HEK293 (cell line): ENCODE results near the gene POM121L12.

Source experiments
- CTCF ChIA-PET: fragments of 350-600 bp; formaldehyde crosslinking; extraction: SDS; loops from one replicate; lab custom pipeline; 2021; ENCODE audit warnings: antibody characterized with exemption; lab: Yijun Ruan, JAX
- POLR2A ChIA-PET: fragments of 300-600 bp; formaldehyde crosslinking; extraction: SDS; loops from one replicate; lab custom pipeline; 2020; ENCODE audit warnings: antibody characterized with exemption, inconsistent platforms; lab: Yijun Ruan, JAX
- H3K27ac ChIP-seq: fragments of 200-500 bp; sonication (Bioruptor generic); 2 replicates; pipeline ENCODE4 v1.5.1; 2014; ENCODE audit warnings: low read depth, low read length, control low read depth, inconsistent platforms; ENCODE audit errors: extremely low read depth
- H3K36me3 ChIP-seq, 2 experiments: fragments of 200-500 bp in 1 of 2; sonication (Bioruptor generic) in 1 of 2; 1 replicate in 1 of 2; 2 replicates in 1 of 2; pipeline ENCODE4 v1.5.1; 2014 to 2017; ENCODE audit warnings: inconsistent platforms in 2 of 2, low read length in 2 of 2; ENCODE audit not compliant: control insufficient read depth in 2 of 2, insufficient read depth in 1 of 2
- H3K4me1 ChIP-seq: fragments of 200-500 bp; sonication (Bioruptor generic); 2 replicates; pipeline ENCODE4 v1.5.1; 2014; ENCODE audit warnings: mild to moderate bottlenecking, low read length, inconsistent platforms; ENCODE audit not compliant: control insufficient read depth, insufficient read depth
- H3K4me3 ChIP-seq: 2 replicates; pipeline ENCODE4 v1.5.1; 2011; ENCODE audit warnings: low read depth, mild to moderate bottlenecking, control low read depth, low read length, moderate library complexity
- H3K9me3 ChIP-seq: fragments of 200-500 bp; sonication (Bioruptor generic); 2 replicates; pipeline ENCODE4 v1.5.1; 2014; ENCODE audit warnings: low read depth, low read length, inconsistent platforms; ENCODE audit not compliant: control insufficient read depth, insufficient read depth
- GLIS2 ChIP-seq: fragments of 450-650 bp; formaldehyde crosslinking; IDR thresholded peaks from 2 replicates; pipeline ENCODE4 v1.5.1; 2016; ENCODE audit warnings: missing biosample characterization, missing genetic modification characterization
- SETDB1 ChIP-seq: IDR thresholded peaks from one replicate; pipeline ENCODE4 v1.6.1; 2017; ENCODE audit warnings: mild to moderate bottlenecking, low read length, moderate library complexity, mixed read lengths; ENCODE audit not compliant: insufficient read length
- SP3 ChIP-seq: fragments of 450-650 bp; formaldehyde crosslinking; IDR thresholded peaks from 2 replicates; pipeline ENCODE4 v1.5.1; 2016; ENCODE audit warnings: missing biosample characterization, missing genetic modification characterization
- WT1 ChIP-seq: fragments of 450-650 bp; formaldehyde crosslinking; IDR thresholded peaks from 2 replicates; pipeline ENCODE4 v1.5.1; 2016; ENCODE audit warnings: missing biosample characterization, missing genetic modification characterization
- ZNF175 ChIP-seq: fragments of 450-650 bp; formaldehyde crosslinking; IDR thresholded peaks from 2 replicates; pipeline ENCODE4 v1.5.1; 2016; ENCODE audit warnings: missing biosample characterization, missing genetic modification characterization
- ZNF184 ChIP-seq: fragments of 450-650 bp; IDR thresholded peaks from 2 replicates; pipeline ENCODE4 v1.5.1; 2018; ENCODE audit warnings: missing biosample characterization, mild to moderate bottlenecking, missing genetic modification characterization
- ZNF211 ChIP-seq: fragments of 450-650 bp; formaldehyde crosslinking; IDR thresholded peaks from 2 replicates; pipeline ENCODE4 v1.5.1; 2016; ENCODE audit warnings: low read depth, missing biosample characterization, missing genetic modification characterization
- ZNF221 ChIP-seq: fragments of 450-650 bp; formaldehyde crosslinking; IDR thresholded peaks from 2 replicates; pipeline ENCODE4 v1.5.1; 2017; ENCODE audit warnings: missing biosample characterization, missing genetic modification characterization, borderline replicate concordance
- ZNF366 ChIP-seq: fragments of 450-650 bp; formaldehyde crosslinking; conservative IDR thresholded peaks from 2 replicates; pipeline ENCODE4 v1.5.1; 2016; ENCODE audit warnings: missing biosample characterization, missing genetic modification characterization
- ZNF530 ChIP-seq: fragments of 450-650 bp; formaldehyde crosslinking; IDR thresholded peaks from 2 replicates; pipeline ENCODE4 v1.5.1; 2016; ENCODE audit warnings: low read depth, missing biosample characterization, missing genetic modification characterization
- ZNF548 ChIP-seq: fragments of 450-650 bp; formaldehyde crosslinking; IDR thresholded peaks from 2 replicates; pipeline ENCODE4 v1.5.1; 2016; ENCODE audit warnings: missing biosample characterization, missing genetic modification characterization
- ZNF670 ChIP-seq: fragments of 450-650 bp; formaldehyde crosslinking; IDR thresholded peaks from 2 replicates; pipeline ENCODE4 v1.5.1; 2016; ENCODE audit warnings: missing biosample characterization, missing genetic modification characterization, low read depth
- ZNF747 ChIP-seq: fragments of 450-650 bp; formaldehyde crosslinking; IDR thresholded peaks from 2 replicates; pipeline ENCODE4 v1.5.1; 2016; ENCODE audit warnings: missing biosample characterization, missing genetic modification characterization
- ZNF791 ChIP-seq: fragments of 450-650 bp; formaldehyde crosslinking; IDR thresholded peaks from 2 replicates; pipeline ENCODE4 v1.5.1; 2016; ENCODE audit warnings: missing biosample characterization, missing genetic modification characterization
- TF ChIP-seq, protein P1 (sequence below): fragments of 450-650 bp; IDR thresholded peaks from 2 replicates; pipeline ENCODE4 v1.5.1; 2018; ENCODE audit warnings: missing biosample characterization, missing genetic modification characterization
- TF ChIP-seq, protein P2 (sequence below): fragments of 450-650 bp; formaldehyde crosslinking; IDR thresholded peaks from 2 replicates; pipeline ENCODE4 v1.5.1; 2016; ENCODE audit warnings: missing biosample characterization, missing genetic modification characterization
- TF ChIP-seq, protein P3 (sequence below): fragments of 450-650 bp; formaldehyde crosslinking; IDR thresholded peaks from 2 replicates; pipeline ENCODE4 v1.5.1; 2016; ENCODE audit warnings: missing biosample characterization, missing genetic modification characterization, borderline replicate concordance
- TF ChIP-seq, protein P4 (sequence below): fragments of 450-650 bp; formaldehyde crosslinking; IDR thresholded peaks from 2 replicates; pipeline ENCODE4; 2016; ENCODE audit warnings: missing biosample characterization, missing genetic modification characterization
- TF ChIP-seq, protein P5 (sequence below): fragments of 450-650 bp; formaldehyde crosslinking; conservative IDR thresholded peaks from 2 replicates; pipeline ENCODE4 v1.5.1; 2016; ENCODE audit warnings: low read depth, missing biosample characterization, missing genetic modification characterization

The POM121L12 gene

DNA sequence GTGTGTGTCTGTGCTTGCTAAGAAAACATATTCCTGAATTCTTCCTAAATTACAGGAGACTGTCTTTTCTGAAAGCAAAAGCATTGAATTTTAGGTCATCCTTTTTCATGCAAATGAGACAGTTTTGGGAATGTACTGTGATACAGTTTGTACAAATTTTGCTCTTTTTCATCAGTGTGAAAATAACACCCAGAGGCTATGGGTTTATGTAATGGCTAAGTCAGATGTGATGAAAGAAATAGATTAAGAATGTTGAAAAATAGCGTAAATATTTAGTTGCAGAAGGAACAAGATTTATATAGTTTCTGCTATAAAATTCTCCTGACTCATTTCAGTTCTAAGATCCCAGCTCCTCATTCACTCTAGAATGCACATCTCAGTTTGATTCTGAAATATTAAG is 24.6 kb downstream of the POM121L12 start (continued):
- TF ChIP-seq, protein P1, sequence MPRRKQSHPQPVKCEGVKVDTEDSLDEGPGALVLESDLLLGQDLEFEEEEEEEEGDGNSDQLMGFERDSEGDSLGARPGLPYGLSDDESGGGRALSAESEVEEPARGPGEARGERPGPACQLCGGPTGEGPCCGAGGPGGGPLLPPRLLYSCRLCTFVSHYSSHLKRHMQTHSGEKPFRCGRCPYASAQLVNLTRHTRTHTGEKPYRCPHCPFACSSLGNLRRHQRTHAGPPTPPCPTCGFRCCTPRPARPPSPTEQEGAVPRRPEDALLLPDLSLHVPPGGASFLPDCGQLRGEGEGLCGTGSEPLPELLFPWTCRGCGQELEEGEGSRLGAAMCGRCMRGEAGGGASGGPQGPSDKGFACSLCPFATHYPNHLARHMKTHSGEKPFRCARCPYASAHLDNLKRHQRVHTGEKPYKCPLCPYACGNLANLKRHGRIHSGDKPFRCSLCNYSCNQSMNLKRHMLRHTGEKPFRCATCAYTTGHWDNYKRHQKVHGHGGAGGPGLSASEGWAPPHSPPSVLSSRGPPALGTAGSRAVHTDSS = no peak
- TF ChIP-seq, protein P2, sequence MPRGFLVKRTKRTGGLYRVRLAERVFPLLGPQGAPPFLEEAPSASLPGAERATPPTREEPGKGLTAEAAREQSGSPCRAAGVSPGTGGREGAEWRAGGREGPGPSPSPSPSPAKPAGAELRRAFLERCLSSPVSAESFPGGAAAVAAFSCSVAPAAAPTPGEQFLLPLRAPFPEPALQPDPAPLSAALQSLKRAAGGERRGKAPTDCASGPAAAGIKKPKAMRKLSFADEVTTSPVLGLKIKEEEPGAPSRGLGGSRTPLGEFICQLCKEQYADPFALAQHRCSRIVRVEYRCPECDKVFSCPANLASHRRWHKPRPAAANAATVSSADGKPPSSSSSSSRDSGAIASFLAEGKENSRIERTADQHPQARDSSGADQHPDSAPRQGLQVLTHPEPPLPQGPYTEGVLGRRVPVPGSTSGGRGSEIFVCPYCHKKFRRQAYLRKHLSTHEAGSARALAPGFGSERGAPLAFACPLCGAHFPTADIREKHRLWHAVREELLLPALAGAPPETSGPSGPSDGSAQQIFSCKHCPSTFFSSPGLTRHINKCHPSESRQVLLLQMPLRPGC = no peak
- TF ChIP-seq ZNF747 (no peak), SP3 (tag by site-specific recombination) (no peak), ZNF548 (tag by site-specific recombination) (no peak), ZNF211 (tag by site-specific recombination) (no peak)
- TF ChIP-seq, protein P3, sequence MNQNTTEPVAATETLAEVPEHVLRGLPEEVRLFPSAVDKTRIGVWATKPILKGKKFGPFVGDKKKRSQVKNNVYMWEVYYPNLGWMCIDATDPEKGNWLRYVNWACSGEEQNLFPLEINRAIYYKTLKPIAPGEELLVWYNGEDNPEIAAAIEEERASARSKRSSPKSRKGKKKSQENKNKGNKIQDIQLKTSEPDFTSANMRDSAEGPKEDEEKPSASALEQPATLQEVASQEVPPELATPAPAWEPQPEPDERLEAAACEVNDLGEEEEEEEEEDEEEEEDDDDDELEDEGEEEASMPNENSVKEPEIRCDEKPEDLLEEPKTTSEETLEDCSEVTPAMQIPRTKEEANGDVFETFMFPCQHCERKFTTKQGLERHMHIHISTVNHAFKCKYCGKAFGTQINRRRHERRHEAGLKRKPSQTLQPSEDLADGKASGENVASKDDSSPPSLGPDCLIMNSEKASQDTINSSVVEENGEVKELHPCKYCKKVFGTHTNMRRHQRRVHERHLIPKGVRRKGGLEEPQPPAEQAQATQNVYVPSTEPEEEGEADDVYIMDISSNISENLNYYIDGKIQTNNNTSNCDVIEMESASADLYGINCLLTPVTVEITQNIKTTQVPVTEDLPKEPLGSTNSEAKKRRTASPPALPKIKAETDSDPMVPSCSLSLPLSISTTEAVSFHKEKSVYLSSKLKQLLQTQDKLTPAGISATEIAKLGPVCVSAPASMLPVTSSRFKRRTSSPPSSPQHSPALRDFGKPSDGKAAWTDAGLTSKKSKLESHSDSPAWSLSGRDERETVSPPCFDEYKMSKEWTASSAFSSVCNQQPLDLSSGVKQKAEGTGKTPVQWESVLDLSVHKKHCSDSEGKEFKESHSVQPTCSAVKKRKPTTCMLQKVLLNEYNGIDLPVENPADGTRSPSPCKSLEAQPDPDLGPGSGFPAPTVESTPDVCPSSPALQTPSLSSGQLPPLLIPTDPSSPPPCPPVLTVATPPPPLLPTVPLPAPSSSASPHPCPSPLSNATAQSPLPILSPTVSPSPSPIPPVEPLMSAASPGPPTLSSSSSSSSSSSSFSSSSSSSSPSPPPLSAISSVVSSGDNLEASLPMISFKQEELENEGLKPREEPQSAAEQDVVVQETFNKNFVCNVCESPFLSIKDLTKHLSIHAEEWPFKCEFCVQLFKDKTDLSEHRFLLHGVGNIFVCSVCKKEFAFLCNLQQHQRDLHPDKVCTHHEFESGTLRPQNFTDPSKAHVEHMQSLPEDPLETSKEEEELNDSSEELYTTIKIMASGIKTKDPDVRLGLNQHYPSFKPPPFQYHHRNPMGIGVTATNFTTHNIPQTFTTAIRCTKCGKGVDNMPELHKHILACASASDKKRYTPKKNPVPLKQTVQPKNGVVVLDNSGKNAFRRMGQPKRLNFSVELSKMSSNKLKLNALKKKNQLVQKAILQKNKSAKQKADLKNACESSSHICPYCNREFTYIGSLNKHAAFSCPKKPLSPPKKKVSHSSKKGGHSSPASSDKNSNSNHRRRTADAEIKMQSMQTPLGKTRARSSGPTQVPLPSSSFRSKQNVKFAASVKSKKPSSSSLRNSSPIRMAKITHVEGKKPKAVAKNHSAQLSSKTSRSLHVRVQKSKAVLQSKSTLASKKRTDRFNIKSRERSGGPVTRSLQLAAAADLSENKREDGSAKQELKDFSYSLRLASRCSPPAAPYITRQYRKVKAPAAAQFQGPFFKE (tag by site-specific recombination) = no peak
- TF ChIP-seq, protein P4, sequence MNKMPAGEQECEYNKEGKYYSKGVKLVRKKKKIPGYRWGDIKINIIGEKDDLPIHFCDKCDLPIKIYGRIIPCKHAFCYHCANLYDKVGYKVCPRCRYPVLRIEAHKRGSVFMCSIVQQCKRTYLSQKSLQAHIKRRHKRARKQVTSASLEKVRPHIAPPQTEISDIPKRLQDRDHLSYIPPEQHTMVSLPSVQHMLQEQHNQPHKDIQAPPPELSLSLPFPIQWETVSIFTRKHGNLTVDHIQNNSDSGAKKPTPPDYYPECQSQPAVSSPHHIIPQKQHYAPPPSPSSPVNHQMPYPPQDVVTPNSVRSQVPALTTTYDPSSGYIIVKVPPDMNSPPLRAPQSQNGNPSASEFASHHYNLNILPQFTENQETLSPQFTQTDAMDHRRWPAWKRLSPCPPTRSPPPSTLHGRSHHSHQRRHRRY (tag by site-specific recombination) = no peak

DNA sequence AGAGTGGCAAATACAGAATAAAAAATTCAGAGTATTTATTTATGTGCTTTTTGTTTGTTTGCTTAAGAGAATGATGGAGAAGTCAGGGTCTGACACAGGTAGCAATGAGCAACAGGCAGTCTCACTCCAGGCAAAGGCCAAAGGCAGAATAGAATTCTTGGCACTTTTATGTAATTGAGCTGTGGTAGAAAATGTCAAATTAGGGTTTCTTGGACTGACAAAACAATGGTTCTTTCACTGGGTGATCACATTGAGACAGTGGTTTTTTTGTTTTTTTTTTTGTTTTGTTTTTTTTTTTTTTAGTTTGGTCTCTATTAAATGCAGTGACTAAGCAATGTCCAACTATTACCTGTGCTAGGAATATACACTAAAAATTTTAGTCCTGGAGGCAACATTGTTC is 27.4 kb downstream of the POM121L12 start:
- POLR2A ChIA-PET = no interaction called here
- Histone ChIP-seq H3K9me3 (no peaks in the 10 kb centered on the region), H3K4me3 (no peak overlapping the region), H3K27ac (no peak overlapping the region), H3K36me3 (no peaks in the 10 kb centered on the region), H3K4me1 (no peaks in the 10 kb centered on the region)
- CTCF ChIA-PET = no interaction called here
- TF ChIP-seq ZNF670 (tag by site-specific recombination) = no peak

DNA sequence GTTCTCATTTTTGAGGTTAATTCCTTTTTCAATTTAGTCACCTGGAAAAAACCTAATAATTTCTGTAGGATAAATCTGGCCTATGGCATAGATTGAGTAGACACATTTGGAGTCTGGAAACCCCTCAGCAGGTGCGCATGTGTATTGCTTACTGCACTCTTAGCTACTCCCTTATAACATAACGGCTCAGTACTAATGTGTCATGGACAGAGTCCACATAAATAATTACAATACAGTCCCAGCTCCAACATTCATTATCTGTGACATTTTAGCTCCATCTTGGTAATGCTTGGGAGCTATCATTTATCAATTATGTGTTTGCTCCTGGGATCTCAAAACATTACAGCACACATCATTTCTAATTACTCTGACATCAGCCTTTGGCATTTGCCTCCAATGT is 33.2 kb downstream of the POM121L12 start:
- no peak overlapping the region for H3K4me3 ChIP-seq
- H3K27ac ChIP-seq = no peak overlapping the region
- H3K9me3 ChIP-seq = no peaks in the 10 kb centered on the region
- H3K4me1 ChIP-seq = no peaks in the 10 kb centered on the region
- ChIA-PET CTCF (no interaction called here), POLR2A (no interaction called here)
- no peaks in the 10 kb centered on the region for H3K36me3 ChIP-seq
- TF ChIP-seq ZNF530 (tag by site-specific recombination) = no peak
- TF ChIP-seq SETDB1 = no peak
- TF ChIP-seq GLIS2 (tag by site-specific recombination) = no peak
- no peak for TF ChIP-seq ZNF184 (tag by site-specific recombination)
- no peak for TF ChIP-seq WT1 (tag by site-specific recombination)
- TF ChIP-seq ZNF175 (tag by site-specific recombination) = no peak
- TF ChIP-seq ZNF366 = no peak
- TF ChIP-seq, protein P5, sequence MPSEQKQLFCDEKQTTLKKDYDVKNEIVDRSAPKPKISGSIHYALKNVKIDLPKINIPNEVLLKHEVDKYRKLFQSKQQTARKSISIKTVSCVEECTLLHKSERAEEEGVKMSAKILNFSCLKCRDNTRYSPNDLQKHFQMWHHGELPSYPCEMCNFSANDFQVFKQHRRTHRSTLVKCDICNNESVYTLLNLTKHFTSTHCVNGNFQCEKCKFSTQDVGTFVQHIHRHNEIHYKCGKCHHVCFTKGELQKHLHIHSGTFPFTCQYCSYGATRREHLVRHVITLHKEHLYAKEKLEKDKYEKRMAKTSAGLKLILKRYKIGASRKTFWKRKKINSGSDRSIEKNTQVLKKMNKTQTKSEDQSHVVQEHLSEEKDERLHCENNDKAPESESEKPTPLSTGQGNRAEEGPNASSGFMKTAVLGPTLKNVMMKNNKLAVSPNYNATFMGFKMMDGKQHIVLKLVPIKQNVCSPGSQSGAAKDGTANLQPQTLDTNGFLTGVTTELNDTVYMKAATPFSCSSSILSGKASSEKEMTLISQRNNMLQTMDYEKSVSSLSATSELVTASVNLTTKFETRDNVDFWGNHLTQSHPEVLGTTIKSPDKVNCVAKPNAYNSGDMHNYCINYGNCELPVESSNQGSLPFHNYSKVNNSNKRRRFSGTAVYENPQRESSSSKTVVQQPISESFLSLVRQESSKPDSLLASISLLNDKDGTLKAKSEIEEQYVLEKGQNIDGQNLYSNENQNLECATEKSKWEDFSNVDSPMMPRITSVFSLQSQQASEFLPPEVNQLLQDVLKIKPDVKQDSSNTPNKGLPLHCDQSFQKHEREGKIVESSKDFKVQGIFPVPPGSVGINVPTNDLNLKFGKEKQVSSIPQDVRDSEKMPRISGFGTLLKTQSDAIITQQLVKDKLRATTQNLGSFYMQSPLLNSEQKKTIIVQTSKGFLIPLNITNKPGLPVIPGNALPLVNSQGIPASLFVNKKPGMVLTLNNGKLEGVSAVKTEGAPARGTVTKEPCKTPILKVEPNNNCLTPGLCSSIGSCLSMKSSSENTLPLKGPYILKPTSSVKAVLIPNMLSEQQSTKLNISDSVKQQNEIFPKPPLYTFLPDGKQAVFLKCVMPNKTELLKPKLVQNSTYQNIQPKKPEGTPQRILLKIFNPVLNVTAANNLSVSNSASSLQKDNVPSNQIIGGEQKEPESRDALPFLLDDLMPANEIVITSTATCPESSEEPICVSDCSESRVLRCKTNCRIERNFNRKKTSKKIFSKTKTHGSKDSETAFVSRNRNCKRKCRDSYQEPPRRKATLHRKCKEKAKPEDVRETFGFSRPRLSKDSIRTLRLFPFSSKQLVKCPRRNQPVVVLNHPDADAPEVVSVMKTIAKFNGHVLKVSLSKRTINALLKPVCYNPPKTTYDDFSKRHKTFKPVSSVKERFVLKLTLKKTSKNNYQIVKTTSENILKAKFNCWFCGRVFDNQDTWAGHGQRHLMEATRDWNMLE = no peak
- TF ChIP-seq ZNF221 = no peak
- TF ChIP-seq ZNF791 (tag by site-specific recombination) = no peak
